CD4-positive, alpha-beta memory T cell (primary cell): Measurements from ENCODE around the gene C6orf118. TPM values are rescaled to one million over a fixed set of nuclear protein-coding genes. Genes with fewer than 3 reads are reported as not detected.

Source experiments
- CTCF ChIA-PET: fragments of 350-600 bp; sonication (Branson Sonifier 250); formaldehyde crosslinking; loops from one replicate; lab custom pipeline; 2021; ENCODE audit warnings: inconsistent platforms; ENCODE audit not compliant: partially characterized antibody; lab: Charles Lee
- POLR2A ChIA-PET: fragments of 350-600 bp; sonication (Branson Sonifier 250); formaldehyde crosslinking; loops from one replicate; lab custom pipeline; 2021; ENCODE audit not compliant: partially characterized antibody; lab: Charles Lee
- DNase-seq, 5 donors: peaks; one replicate each; pipeline versions ENCODE4 v3.0.0 to v3.0.0-alpha.2; 2020 to 2022; ENCODE audit warnings: mixed read lengths in 1 of 5
- H3K27ac ChIP-seq: one replicate; pipeline ENCODE4 v1.7.0; 2013; ENCODE audit warnings: low read depth, low read length
- H3K27me3 ChIP-seq: 2 replicates; pipeline ENCODE4 v1.7.0; 2013; ENCODE audit warnings: mild to moderate bottlenecking, low read length, moderate library complexity; ENCODE audit not compliant: insufficient read depth
- H3K36me3 ChIP-seq: 2 replicates; pipeline ENCODE4 v1.7.0; 2013; ENCODE audit warnings: mild to moderate bottlenecking, low read length, moderate library complexity; ENCODE audit not compliant: insufficient read depth
- H3K4me1 ChIP-seq: 2 replicates; pipeline ENCODE4 v1.7.0; 2013; ENCODE audit warnings: mild to moderate bottlenecking, low read length, moderate library complexity; ENCODE audit not compliant: insufficient read depth
- H3K4me3 ChIP-seq, 2 donors: one replicate each; pipeline ENCODE4 v1.7.0; 2013; ENCODE audit warnings: low read length in 2 of 2, mild to moderate bottlenecking in 1 of 2
- H3K9me3 ChIP-seq, 2 donors: one replicate each; pipeline ENCODE4 v1.7.0; 2013; ENCODE audit warnings: low read length in 2 of 2, control low read depth in 1 of 2; ENCODE audit not compliant: control insufficient read depth in 1 of 2
- H3K27ac Mint-ChIP-seq, 7 donors: one replicate each; pipeline ENCODE4 v1.8.0; 2020 to 2021; ENCODE audit warnings: mixed read lengths in 7 of 7, mild to moderate bottlenecking in 6 of 7, inconsistent platforms in 3 of 7, moderate library complexity in 3 of 7
- H3K27me3 Mint-ChIP-seq, 2 donors: one replicate each; pipeline ENCODE4 v1.8.0; 2020 to 2021; ENCODE audit warnings: mixed read lengths in 2 of 2
- H3K36me3 Mint-ChIP-seq, 2 donors: one replicate each; pipeline ENCODE4 v1.8.0; 2020 to 2021; ENCODE audit warnings: mixed read lengths in 2 of 2, inconsistent platforms in 1 of 2, mild to moderate bottlenecking in 1 of 2
- H3K4me1 Mint-ChIP-seq, 4 donors: one replicate each; pipeline ENCODE4 v1.8.0; 2020 to 2021; ENCODE audit warnings: mixed read lengths in 4 of 4, mild to moderate bottlenecking in 1 of 4
- H3K4me3 Mint-ChIP-seq, 8 donors: one replicate each; pipeline ENCODE4 v1.8.0; 2020 to 2021; ENCODE audit warnings: mixed read lengths in 8 of 8, mild to moderate bottlenecking in 7 of 8, moderate library complexity in 6 of 8, inconsistent platforms in 3 of 8
- H3K9me3 Mint-ChIP-seq, 8 donors: one replicate each; pipeline ENCODE4 v1.8.0; 2020 to 2021; ENCODE audit warnings: mixed read lengths in 8 of 8, mild to moderate bottlenecking in 5 of 8, inconsistent platforms in 3 of 8, moderate library complexity in 1 of 8
- intact Hi-C: fragments of 100-400 bp; cut with micrococcal nuclease; formaldehyde crosslinking; loops from one replicate; pipeline ENCODE4 v1.15.1; 2023
- polyA plus RNA-seq, 2 donors: library from polyadenylated mRNA; unstranded; fragments of 300-500 nt; fragmentation: Illumina TruSeq; gene quantifications; one replicate each; pipeline ENCODE4 v1.2.3, GENCODE V29; 2021
- total RNA-seq, 2 experiments: library from RNA; stranded (reverse); gene quantifications; one replicate each; pipeline ENCODE4 v1.2.3, GENCODE V29; 2021

The C6orf118 gene
- total and polyA plus RNA-seq, 4 experiments from 2014 or later = not detected

GRCh38 chr6:165272585-165272984 is 36.8 kb downstream of the C6orf118 start:
- DNase-seq = no peak
- H3K27ac ChIP-seq = no peak overlapping the region
- H3K27me3 ChIP-seq = no peaks in the 10 kb centered on the region
- H3K36me3 ChIP-seq = no peaks in the 10 kb centered on the region
- Mint-ChIP-seq H3K27ac (no peak overlapping the region), H3K4me3 (no peak overlapping the region), H3K9me3 (peaks cover 0 to 11% (median 3%) of the 10 kb centered on the region in 8 donors), H3K4me1 (no peaks in the 10 kb centered on the region), H3K36me3 (no peaks in the 10 kb centered on the region), H3K27me3 (no peaks in the 10 kb centered on the region)
- H3K9me3 ChIP-seq = no peaks in the 10 kb centered on the region
- POLR2A ChIA-PET = no interaction called here
- no peaks in the 10 kb centered on the region for H3K4me1 ChIP-seq
- H3K4me3 ChIP-seq = no peak overlapping the region
- CTCF ChIA-PET = no interaction called here
- intact Hi-C loops = no loop called here

GRCh38 chr6:165268987-165269386 is 40.4 kb downstream of the C6orf118 start:
- Histone ChIP-seq H3K4me3 (no peak overlapping the region), H3K36me3 (no peaks in the 10 kb centered on the region), H3K27me3 (no peaks in the 10 kb centered on the region), H3K27ac (no peak overlapping the region), H3K4me1 (no peaks in the 10 kb centered on the region), H3K9me3 (no peaks in the 10 kb centered on the region)
- Mint-ChIP-seq H3K4me3 (no peak overlapping the region), H3K27me3 (no peaks in the 10 kb centered on the region), H3K27ac (no peak overlapping the region), H3K36me3 (no peaks in the 10 kb centered on the region), H3K4me1 (no peaks in the 10 kb centered on the region), H3K9me3 (peaks cover 0 to 13% (median 2%) of the 10 kb centered on the region in 8 donors)
- ChIA-PET POLR2A (no interaction called here), CTCF (no interaction called here)
- intact Hi-C loops = no loop called here
- DNase-seq = no peak

GRCh38 chr6:165266621-165267020 is 42.8 kb downstream of the C6orf118 start:
- Mint-ChIP-seq H3K27ac (no peak overlapping the region), H3K27me3 (no peaks in the 10 kb centered on the region), H3K4me3 (no peak overlapping the region), H3K4me1 (no peaks in the 10 kb centered on the region), H3K36me3 (no peaks in the 10 kb centered on the region), H3K9me3 (peaks cover 0 to 18% (median 4%) of the 10 kb centered on the region in 8 donors)
- intact Hi-C loops = no loop called here
- H3K9me3 ChIP-seq = peaks cover 0 to 3% of the 10 kb centered on the region in 2 donors
- H3K4me1 ChIP-seq = no peaks in the 10 kb centered on the region
- no peaks in the 10 kb centered on the region for H3K27me3 ChIP-seq
- ChIA-PET CTCF (no interaction called here), POLR2A (no interaction called here)
- DNase-seq = no peak
- no peaks in the 10 kb centered on the region for H3K36me3 ChIP-seq
- no peak overlapping the region for H3K4me3 ChIP-seq
- no peak overlapping the region for H3K27ac ChIP-seq

GRCh38 chr6:165266191-165266590 is 43.2 kb downstream of the C6orf118 start:
- Histone ChIP-seq H3K4me3 (no peak overlapping the region), H3K27me3 (no peaks in the 10 kb centered on the region), H3K36me3 (no peaks in the 10 kb centered on the region), H3K27ac (no peak overlapping the region), H3K9me3 (peaks cover 0 to 3% of the 10 kb centered on the region in 2 donors), H3K4me1 (no peaks in the 10 kb centered on the region)
- H3K27me3 Mint-ChIP-seq = no peaks in the 10 kb centered on the region
- intact Hi-C loops = no loop called here
- ChIA-PET POLR2A (no interaction called here), CTCF (no interaction called here)
- peaks cover 0 to 19% (median 5%) of the 10 kb centered on the region in 8 donors for H3K9me3 Mint-ChIP-seq
- H3K4me1 Mint-ChIP-seq = no peaks in the 10 kb centered on the region
- DNase-seq = no peak
- H3K27ac Mint-ChIP-seq = no peak overlapping the region
- no peaks in the 10 kb centered on the region for H3K36me3 Mint-ChIP-seq
- H3K4me3 Mint-ChIP-seq = no peak overlapping the region

- H3K27ac Mint-ChIP-seq = no peak overlapping the region
Observed at GRCh38 chr6:165260462-165260861, 48.9 kb downstream of the C6orf118 start.

GRCh38 chr6:165249808-165250207 is 59.6 kb downstream of the C6orf118 start:
- H3K4me1 ChIP-seq = no peaks in the 10 kb centered on the region
- POLR2A ChIA-PET = no interaction called here
- H3K27ac ChIP-seq = no peak overlapping the region
- H3K27me3 ChIP-seq = no peaks in the 10 kb centered on the region
- intact Hi-C loops = no loop called here
- CTCF ChIA-PET = no interaction called here
- no peak overlapping the region for H3K4me3 ChIP-seq
- H3K27ac Mint-ChIP-seq = no peak overlapping the region
- no peak for DNase-seq
- H3K9me3 Mint-ChIP-seq = peaks cover 0 to 10% (median 5%) of the 10 kb centered on the region in 8 donors
- no peaks in the 10 kb centered on the region for H3K9me3 ChIP-seq
- no peaks in the 10 kb centered on the region for H3K4me1 Mint-ChIP-seq
- no peaks in the 10 kb centered on the region for H3K36me3 Mint-ChIP-seq
- no peak overlapping the region for H3K4me3 Mint-ChIP-seq
- no peaks in the 10 kb centered on the region for H3K36me3 ChIP-seq
- H3K27me3 Mint-ChIP-seq = peaks cover 0 to 2% of the 10 kb centered on the region in 2 donors

More at GRCh38 chr6:165260462-165260861, 48.9 kb downstream of the C6orf118 start:
- Histone ChIP-seq H3K27ac (no peak overlapping the region), H3K4me3 (no peak overlapping the region), H3K27me3 (no peaks in the 10 kb centered on the region), H3K36me3 (no peaks in the 10 kb centered on the region), H3K4me1 (no peaks in the 10 kb centered on the region), H3K9me3 (peaks cover 0 to 9% of the 10 kb centered on the region in 2 donors)
- H3K9me3 Mint-ChIP-seq = peaks cover 6 to 44% (median 21%) of the 10 kb centered on the region in 8 donors
- H3K27me3 Mint-ChIP-seq = no peaks in the 10 kb centered on the region
- H3K4me3 Mint-ChIP-seq = no peak overlapping the region
- ChIA-PET CTCF (no interaction called here), POLR2A (no interaction called here)
- intact Hi-C loops = no loop called here
- no peaks in the 10 kb centered on the region for H3K4me1 Mint-ChIP-seq
- H3K36me3 Mint-ChIP-seq = no peaks in the 10 kb centered on the region
- no peak for DNase-seq

- Histone ChIP-seq H3K4me1 (no peaks in the 10 kb centered on the region), H3K27ac (no peak overlapping the region), H3K36me3 (no peaks in the 10 kb centered on the region), H3K9me3 (no peaks in the 10 kb centered on the region), H3K4me3 (no peak overlapping the region), H3K27me3 (no peaks in the 10 kb centered on the region)
- ChIA-PET CTCF (no interaction called here), POLR2A (no interaction called here)
- H3K4me1 Mint-ChIP-seq = no peaks in the 10 kb centered on the region
- intact Hi-C loops = no loop called here
- H3K4me3 Mint-ChIP-seq = no peak overlapping the region
- H3K9me3 Mint-ChIP-seq = peaks cover 0 to 9% (median 1%) of the 10 kb centered on the region in 8 donors
- no peak overlapping the region for H3K27ac Mint-ChIP-seq
- no peaks in the 10 kb centered on the region for H3K36me3 Mint-ChIP-seq
- DNase-seq = no peak
- peaks cover 0 to 4% of the 10 kb centered on the region in 2 donors for H3K27me3 Mint-ChIP-seq
Observed at GRCh38 chr6:165245701-165246100, 63.7 kb downstream of the C6orf118 start.

GRCh38 chr6:165245287-165245686 is 64.1 kb downstream of the C6orf118 start:
- Histone ChIP-seq H3K27me3 (no peaks in the 10 kb centered on the region), H3K36me3 (no peaks in the 10 kb centered on the region), H3K4me3 (no peak overlapping the region), H3K27ac (no peak overlapping the region), H3K9me3 (no peaks in the 10 kb centered on the region), H3K4me1 (no peaks in the 10 kb centered on the region)
- Mint-ChIP-seq H3K4me3 (no peak overlapping the region), H3K4me1 (no peaks in the 10 kb centered on the region), H3K27ac (no peak overlapping the region), H3K27me3 (peaks cover 0 to 4% of the 10 kb centered on the region in 2 donors), H3K9me3 (peaks cover 0 to 9% (median 2%) of the 10 kb centered on the region in 8 donors), H3K36me3 (no peaks in the 10 kb centered on the region)
- POLR2A ChIA-PET = no interaction called here
- no peak for DNase-seq
- intact Hi-C loops = no loop called here
- CTCF ChIA-PET = no interaction called here
